ENCODE data around the gene MAP4K4. TPM values are rescaled to one million over a fixed set of nuclear protein-coding genes. Genes with fewer than 3 reads are reported as not detected.

Gene MAP4K4
- total RNA-seq, 4 donors from 2014 or later, result 79.3 to 104 (median 95.0) TPM

- TF ChIP-seq CTCF (IDR thresholded peaks at IDR 0.05; ENCODE audit: low read depth), result no peak
These were observed 126.4 kb downstream of the MAP4K4 start for GRCh38 chr2:101823859-101824258.

- no peak for TF ChIP-seq CTCF (IDR thresholded peaks at IDR 0.05; ENCODE audit: low read depth)
These were observed 129.2 kb downstream of the MAP4K4 start for GRCh38 chr2:101826716-101827115.

- no peak for TF ChIP-seq CTCF (IDR thresholded peaks at IDR 0.05; ENCODE audit: low read depth)
These were observed 129.7 kb downstream of the MAP4K4 start for GRCh38 chr2:101827246-101827645.

- no peak for TF ChIP-seq CTCF (IDR thresholded peaks at IDR 0.05; ENCODE audit: low read depth)
These were observed 130.8 kb downstream of the MAP4K4 start for GRCh38 chr2:101828257-101828656.

GRCh38 chr2:101828673-101829334 lies 131.3 kb downstream of the MAP4K4 start:
- TF ChIP-seq CTCF (IDR thresholded peaks at IDR 0.05; ENCODE audit: low read depth), result no peak

GRCh38 chr2:101829429-101829828 lies 131.9 kb downstream of the MAP4K4 start:
- TF ChIP-seq CTCF (IDR thresholded peaks at IDR 0.05; ENCODE audit: low read depth), result no peak

GRCh38 chr2:101830146-101830545 lies 132.6 kb downstream of the MAP4K4 start:
- TF ChIP-seq CTCF (IDR thresholded peaks at IDR 0.05; ENCODE audit: low read depth), result no peak

Data from subcutaneous adipose tissue (tissue), 4 donors.